GM10248 (cell line): ENCODE measurements around the gene VSTM2B.

ENCODE experiments used
- CTCF ChIA-PET: fragments of 300-600 bp; sonication (Branson Sonifier 250); formaldehyde crosslinking; extraction: SDS; loops from one replicate; lab custom pipeline; 2021; ENCODE audit warnings: antibody characterized with exemption; lab: Yijun Ruan, JAX
- POLR2A ChIA-PET: fragments of 350-650 bp; sonication (Branson Sonifier 250); formaldehyde crosslinking; extraction: SDS; loops from one replicate; lab custom pipeline; 2020; ENCODE audit warnings: antibody characterized with exemption; lab: Yijun Ruan, JAX
- DNase-seq: peaks from one replicate; pipeline ENCODE4 v3.0.0; 2012; ENCODE audit errors: extremely low spot score
- TF ChIP-seq, protein P1 (sequence below): IDR thresholded peaks from 2 replicates; pipeline ENCODE4 v1.5.1; 2012; ENCODE audit warnings: mild to moderate bottlenecking, low read depth; ENCODE audit errors: extremely low read depth, missing control alignments, control extremely low read depth

Gene VSTM2B

DNA sequence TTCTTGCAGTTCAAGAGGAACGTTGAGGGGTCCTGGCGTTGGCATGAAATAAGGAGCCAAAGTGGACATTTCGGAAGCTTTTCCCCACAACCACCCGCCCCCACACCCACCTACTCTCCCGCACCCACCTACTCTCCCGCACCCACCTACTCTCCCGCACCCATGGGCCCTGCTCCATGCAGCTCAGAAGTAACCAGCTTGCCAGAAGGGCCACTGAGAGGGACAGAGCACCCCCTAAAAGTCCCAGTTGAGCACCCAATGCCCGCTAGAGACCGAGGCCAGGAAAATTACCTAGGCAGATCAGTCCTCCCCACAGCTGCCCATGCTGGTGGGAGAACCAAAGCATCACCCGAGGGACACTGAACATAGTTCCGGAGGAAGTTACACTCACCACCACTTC is 11.8 kb downstream of the VSTM2B start:
- TF ChIP-seq, protein P1, sequence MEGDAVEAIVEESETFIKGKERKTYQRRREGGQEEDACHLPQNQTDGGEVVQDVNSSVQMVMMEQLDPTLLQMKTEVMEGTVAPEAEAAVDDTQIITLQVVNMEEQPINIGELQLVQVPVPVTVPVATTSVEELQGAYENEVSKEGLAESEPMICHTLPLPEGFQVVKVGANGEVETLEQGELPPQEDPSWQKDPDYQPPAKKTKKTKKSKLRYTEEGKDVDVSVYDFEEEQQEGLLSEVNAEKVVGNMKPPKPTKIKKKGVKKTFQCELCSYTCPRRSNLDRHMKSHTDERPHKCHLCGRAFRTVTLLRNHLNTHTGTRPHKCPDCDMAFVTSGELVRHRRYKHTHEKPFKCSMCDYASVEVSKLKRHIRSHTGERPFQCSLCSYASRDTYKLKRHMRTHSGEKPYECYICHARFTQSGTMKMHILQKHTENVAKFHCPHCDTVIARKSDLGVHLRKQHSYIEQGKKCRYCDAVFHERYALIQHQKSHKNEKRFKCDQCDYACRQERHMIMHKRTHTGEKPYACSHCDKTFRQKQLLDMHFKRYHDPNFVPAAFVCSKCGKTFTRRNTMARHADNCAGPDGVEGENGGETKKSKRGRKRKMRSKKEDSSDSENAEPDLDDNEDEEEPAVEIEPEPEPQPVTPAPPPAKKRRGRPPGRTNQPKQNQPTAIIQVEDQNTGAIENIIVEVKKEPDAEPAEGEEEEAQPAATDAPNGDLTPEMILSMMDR = no peak
- DNase-seq = no peak
- ChIA-PET CTCF (interaction anchor here (1.8 kb wide), 1 partner anchor 9 kb away, joined by 6 read pairs; no protein-coding TSS in a partner anchor), POLR2A (no interaction called here)

DNA sequence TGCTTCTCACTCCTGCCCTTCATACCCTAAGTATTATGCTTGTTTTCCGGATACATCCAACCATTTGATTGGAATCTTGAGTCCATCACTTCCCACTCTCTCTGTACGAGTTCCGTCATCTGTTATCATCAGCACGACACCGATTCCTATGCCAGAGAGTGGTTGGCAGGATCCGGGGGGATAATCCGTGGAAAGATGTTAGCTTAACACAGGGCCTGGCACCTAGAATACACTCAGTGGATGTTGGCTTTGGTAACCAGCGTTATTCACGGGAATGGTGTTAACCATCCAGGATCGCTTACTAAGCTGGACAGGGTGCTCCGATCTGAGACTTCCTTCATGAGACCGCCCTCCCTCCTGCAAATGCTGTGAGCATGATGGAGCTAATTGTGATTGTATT is 12.4 kb downstream of the VSTM2B start:
- POLR2A ChIA-PET = no interaction called here
- no peak for DNase-seq
- CTCF ChIA-PET = interaction anchor here (1.0 to 1.8 kb wide), 2 partner anchors 10 to 12 kb away, joined by 3 to 6 read pairs; no protein-coding TSS in a partner anchor
- TF ChIP-seq, protein P1 = no peak

DNA sequence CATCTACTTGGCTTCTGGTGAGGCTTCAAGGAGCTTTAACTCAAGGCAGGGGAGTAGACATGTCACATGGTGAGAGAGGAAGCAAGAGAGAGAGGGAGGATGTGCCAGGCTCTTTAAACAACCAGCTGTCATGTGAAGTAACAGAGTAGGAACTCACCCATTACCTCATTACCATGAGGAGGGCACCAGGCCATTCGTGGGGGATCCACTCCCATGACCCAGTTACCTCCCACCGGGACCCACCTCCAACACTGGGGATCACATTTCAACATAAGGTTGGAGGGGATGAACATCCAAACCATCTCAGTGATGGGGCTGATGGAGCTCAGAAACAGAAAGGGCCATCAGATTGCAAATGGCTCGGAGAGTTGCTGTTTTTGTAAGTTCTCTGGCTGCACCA is 12.9 kb downstream of the VSTM2B start:
- ChIA-PET CTCF (interaction anchor here (1.0 to 1.8 kb wide), 2 partner anchors 10 to 12 kb away, joined by 3 to 6 read pairs; no protein-coding TSS in a partner anchor), POLR2A (no interaction called here)
- no peak for DNase-seq
- TF ChIP-seq, protein P1 = no peak

DNA sequence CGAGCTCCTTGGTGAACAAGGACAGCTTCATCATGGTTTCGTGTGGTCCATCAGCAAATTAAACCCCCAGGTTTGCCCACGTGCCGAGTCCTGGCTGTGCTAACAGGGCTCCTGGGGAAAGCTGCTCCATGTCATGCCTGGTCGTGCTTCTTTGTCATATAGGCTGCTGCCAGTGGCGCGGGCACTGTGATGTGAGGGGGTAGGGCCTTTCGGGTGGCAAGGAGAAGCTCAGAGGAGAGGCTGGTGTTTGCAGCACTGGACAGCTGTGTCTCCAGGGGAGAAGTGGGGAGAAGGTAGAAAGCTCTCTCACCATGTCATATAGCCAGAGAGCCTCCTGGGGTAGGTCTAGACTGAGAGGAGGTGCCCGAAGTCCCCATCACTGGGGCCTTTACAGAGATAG is 13.3 kb downstream of the VSTM2B start:
- ChIA-PET CTCF (interaction anchor here (1.0 to 1.8 kb wide), 2 partner anchors 11 kb away, joined by 3 to 6 read pairs; no protein-coding TSS in a partner anchor), POLR2A (no interaction called here)
- TF ChIP-seq, protein P1 = no peak
- DNase-seq = no peak

DNA sequence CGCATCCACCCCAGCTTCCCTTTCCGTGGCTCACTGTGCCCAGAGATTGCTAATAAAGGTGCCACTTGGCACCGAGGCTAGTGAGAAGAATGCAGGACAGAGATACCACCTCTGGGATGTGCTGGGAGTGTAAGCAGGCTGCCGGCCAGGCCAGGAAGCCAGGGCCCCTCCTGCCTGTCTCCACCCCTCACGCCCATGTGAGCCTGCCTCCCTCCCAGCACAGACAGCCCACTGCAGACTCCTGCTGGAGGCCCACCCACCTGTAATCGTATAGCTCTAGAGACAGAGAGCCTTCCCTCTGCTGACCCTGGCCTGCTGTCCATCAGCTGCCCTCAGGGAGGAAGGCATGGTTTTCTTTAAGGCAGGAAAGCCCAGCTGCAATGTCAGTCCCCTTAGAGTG is 13.9 kb downstream of the VSTM2B start:
- DNase-seq = no peak
- ChIA-PET CTCF (no interaction called here), POLR2A (no interaction called here)
- TF ChIP-seq, protein P1 = no peak

DNA sequence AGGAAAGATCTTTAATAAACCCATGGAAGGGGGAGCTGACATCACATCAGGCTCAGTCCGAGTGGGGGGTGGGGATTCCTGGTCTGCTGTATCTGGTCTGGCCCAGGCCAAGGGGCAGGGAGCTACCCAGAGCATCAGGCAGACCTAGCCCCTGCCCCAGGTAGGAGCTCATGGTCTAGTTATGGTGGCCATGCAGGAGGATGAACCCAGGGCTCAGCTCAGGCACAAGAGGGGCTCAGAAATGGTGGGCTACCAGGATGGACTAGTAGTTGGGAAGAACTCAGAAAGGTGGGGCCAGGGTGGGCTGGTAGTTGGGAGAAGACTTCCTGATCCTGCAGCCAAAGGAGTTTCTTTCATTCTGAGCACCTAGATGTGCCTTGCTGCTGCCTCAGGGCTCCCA is 14.3 kb downstream of the VSTM2B start:
- TF ChIP-seq, protein P1 = no peak
- DNase-seq = no peak
- CTCF ChIA-PET = no interaction called here
- POLR2A ChIA-PET = no interaction called here
